GOT3 (cell line): ENCODE measurements around the gene LEFTY1.
"Not testable (repeated sequence)": the region's sequence is repeated elsewhere in the genome, so short reads cannot be mapped to it uniquely, and the experiment has no call there.

Source experiments
- DNase-seq: peaks from one replicate; lab custom pipeline; 2025; ENCODE audit warnings: mixed read lengths; lab: John Stamatoyannopoulos, UW

The LEFTY1 gene

DNA sequence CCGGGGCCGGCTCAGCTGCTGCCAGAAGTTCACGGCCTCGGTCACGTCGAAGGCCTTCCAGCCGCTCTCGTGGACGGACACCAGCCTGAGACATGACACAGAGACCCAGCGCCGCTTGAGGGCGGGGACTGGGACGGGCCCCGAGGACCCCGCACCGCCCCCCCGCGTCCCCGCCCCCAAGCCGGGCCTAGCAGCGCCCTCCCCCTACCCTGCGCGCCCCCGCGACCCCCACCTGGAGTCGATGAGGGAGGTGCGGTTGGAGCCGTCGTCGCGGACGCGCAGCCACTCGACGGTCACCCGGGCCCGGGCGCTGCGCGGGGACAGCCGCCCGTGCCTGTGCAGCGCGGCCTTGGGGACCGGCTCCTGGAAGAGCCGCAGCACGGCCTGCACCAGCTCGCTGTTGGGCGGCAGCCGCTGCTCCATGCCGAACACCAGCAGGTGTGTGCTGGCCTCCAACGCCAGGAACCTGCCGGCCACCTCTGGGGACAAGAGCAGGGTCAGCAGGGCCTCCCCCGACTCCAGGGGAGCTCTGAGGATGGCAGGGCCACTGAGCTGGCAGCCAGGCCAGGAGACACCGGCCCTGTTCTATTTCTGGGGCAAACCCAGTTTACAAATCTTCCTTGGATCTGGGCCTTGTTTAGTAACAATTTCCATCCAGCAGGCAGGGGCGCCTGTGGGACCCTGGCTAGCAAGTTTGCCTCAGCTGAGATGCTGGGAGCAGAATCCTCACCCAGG lies 1.2 kb downstream of the LEFTY1 start:
- DNase-seq, result not testable (repeated sequence)

DNA sequence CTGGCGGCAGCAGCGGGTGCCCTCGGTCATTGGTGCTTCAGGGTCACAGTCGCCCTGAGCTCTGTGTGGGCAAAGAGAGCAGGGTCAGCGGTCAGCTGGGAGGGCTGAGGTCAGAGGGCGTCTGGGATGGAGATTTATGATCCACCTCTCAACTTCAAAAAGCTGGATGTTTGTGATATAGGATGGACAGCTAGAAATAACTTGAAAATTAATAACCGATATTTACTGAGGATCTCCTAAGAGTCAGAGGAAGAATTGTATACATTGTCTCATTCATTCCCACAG lies 2.0 kb downstream of the LEFTY1 start:
- DNase-seq, result no peak

DNA sequence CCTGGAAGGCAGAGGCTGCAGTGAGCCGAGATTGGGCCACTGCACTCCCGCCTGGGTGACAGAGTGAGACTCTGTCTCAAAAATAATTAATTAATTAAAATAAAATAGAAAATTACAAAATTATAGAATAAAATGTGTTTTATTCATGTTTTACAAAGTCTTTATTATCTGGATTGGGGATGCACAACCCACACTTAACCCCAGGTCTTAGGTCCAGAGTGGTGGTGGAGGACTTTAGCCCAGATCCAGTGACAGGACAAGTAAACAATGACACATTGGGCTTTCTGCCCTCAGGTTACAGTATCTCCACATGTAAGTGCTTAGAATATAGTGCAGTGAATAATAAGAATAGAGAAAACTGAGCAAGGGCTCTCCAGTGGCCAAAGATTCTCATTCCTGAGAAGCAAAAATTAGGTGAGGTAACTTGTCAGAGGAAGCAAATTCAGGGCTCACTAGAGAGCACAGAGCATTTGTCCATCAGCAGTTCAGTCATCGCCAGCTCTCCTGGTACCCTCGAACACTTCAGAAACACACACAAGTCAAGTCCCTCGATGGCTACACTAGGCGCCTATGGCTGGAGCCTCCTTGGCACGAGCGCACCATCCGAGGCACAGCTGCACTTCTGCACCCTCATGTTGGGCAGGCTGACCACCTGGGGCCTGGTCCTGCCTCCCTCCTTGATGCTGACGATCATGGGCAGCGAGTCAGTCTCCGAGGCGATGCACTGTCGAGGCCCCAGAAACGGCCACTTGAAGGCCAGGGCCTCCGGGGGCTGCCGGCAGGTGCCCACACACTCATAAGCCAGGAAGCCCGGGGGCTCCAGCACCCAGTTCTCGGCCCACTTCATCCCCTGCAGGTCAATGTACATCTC lies 2.6 kb downstream of the LEFTY1 start:
- DNase-seq, result no peak

DNA sequence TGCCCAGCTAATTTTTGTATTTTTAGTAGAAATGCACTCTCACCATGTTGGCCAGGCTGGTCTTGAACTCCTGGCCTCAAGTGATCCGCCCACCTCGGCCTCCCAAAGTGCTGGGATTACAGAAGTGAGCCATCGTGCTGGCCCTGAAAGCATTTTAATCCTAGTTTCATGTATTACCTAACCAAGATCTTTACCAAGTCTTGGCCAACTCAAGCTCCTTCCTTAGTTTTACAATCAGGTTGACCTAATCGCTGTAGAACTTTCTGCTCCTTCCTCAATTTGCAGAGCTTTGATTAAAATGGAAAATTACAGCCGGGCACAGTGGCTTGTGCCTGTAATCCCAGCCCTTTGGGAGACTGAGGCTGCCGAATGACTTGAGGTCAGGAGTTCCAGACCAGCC lies 3.6 kb downstream of the LEFTY1 start:
- DNase-seq, result no peak

DNA sequence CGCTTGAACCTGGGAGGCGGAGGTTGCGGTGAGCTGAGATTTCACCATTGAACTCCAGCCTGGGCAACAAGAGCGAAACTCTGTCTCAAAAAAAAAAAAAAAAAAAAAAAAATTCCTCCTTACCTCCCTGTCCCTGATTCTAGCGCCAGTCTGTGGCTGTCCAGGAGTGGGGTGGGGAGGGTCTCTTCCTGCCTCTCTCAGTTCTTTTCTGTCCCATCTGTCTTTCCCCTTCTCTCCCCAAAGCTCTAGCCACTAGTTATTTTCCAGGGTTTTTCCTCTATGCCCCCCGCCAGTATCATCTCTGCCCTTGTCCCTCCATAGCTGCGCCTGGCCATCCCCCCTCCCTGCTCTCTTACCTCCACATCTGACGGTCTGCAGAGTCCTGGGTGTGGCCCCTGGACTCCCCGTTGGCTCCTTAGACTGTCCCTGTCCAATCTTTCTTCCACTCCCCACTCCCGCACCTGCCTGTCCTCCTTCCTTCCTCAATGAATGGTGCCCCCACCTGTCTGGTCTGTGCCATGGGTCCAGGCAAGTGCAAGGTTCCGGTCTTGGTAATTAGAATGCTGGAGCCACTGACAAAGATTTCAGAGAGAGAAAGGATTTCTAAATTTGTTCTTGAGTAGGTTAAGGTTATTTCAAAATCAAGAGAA lies 5.2 kb downstream of the LEFTY1 start:
- DNase-seq, result no peak

DNA sequence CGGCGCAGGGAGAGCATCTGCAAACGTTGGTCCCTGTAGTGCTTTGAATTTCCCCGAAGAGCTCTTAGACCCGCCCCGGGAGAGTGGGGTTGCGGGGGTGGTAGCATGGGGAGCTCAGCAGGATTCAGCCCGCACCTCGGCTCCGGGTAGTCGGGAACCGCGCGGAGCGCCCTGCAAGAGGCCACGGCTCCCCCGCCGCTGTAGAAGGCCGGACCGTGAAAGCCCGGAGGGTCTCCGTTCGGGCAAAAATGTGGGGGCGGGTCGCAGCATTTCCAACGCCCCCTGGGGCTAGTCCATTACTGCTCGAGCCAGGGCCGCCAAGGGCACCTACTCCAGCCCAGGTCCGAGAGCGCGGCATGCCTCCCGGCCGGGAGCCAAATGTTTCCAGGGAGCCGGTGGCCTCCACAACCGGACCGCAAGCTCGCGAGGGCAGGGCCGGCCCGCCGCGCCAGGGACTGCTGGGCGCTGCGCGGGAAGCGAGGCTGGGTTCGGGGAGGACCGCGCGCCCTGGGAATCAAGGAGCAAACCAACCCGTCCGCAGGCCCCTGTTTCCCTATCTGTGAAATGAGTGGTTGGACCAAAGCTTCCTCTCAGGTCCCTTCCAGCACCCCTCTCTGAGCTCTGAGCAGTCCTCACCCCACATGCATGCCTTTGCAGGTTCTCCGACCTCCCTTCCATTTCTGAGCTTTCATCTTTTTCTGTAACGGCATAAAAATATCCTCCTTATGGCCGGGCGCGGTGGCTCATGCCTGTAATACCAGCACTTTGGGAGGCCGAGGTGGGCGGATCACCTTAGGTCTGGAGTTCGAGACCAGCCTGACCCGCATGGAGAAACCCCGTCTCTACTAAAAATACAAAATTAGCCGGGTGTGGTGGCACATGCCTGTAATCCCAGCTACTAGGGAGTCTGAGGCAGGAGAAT lies 6.0 kb downstream of the LEFTY1 start:
- peak; percentile 65 for DNase-seq

DNA sequence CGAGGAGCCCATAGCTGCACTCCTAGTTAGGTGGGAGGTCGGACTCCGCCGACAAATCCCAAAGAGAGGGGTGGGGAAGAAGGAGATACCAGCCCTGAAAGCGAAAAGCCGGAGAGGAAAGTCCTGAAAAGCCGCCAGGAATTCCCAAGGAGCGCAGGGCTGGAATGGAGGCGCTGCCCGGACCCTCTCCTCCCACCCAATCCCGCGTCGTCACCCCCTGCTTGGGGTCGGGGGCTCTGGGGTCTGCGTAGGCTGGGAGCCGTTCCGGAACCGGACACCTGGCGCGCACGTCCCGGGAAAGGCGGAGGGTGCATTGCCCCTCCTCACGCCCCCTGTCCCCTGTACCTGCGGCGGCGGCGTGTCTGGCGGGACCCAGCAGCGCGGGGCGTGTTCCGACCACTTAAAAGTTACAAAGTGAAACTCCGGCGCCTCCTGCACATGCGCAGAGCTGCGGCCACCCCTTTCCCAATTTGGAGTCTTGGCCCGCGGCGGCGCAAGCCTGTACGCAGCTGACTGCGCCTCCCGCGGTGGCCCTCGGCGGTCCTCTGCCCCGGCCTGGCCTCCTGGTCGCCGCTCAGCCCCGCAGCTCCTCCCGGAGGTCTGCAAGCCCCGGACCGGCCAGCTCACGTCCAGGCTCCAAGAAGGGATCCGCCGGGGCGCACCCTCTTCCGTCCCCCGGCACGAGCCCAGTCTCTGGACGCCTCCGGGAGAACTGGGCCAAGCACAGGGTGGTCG lies 6.8 kb downstream of the LEFTY1 start, which contains the start of gene TMEM63A:
TMEM63A (minus strand) TSS at position 422 of the 735 bp plus-strand sequence. CDS start 4,800 bp downstream, outside the sequence.
- DNase-seq, result peak; percentile 65

DNA sequence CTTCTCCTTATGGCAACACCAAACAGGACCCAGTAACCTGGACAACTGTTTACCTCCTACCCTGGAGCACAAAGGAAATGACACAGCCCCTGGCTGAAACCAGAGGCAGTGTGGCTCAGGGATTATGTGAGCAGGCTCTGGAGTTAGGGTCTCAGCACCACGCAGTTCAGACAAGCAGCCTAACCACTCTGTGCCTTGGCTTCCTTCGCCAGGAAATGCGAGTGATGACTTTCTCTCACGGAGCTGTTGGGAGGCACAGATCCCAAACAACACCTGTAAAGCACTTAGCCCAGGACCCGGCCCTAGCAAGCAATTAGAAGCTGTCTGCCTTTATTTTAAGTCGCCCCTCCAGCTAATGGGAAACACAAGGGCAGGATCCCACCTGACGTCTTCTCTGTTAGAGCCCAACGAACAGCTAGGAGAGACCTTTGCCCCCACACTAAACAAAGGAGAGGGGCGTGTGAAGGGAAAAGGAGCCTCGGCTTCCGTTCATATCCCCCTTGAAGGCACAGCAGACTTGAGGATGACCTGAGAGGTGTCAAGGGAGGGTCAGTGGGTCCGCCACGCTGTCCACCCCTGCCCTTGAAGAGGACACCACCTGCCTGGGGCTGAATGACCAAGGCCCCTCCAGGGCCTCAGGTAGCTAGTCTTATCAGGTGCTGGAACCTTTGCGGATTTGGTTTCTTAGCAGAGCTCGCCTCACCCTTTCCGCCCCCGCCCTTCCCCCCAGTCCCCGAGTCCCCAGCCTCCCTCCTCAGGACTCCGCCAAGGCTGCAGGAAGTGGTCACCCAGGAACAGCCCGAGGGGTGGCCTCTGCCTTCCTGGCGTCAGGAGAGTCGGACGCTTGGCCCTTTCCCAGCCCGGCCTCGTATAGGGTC lies 7.6 kb downstream of the LEFTY1 start:
- no peak for DNase-seq

DNA sequence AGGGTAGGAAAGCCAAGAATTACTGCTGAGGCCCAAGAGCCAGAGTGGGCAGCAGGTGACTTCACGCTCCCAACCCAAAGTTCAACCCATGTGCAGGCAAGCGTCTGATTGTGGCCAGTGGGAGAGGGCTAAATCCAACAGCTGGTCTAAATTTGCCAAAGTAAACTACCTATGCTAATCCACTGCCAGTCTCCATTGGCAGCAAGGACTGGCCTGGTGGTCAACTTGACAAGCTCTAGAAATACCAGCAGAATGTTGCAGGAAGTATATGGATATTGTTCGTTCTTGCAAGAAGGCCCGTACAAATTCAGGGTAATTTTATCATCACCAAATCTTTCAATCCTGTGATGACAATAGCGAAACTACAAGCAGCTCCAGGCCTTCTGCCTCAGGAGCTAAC lies 8.3 kb downstream of the LEFTY1 start:
- DNase-seq, result no peak

DNA sequence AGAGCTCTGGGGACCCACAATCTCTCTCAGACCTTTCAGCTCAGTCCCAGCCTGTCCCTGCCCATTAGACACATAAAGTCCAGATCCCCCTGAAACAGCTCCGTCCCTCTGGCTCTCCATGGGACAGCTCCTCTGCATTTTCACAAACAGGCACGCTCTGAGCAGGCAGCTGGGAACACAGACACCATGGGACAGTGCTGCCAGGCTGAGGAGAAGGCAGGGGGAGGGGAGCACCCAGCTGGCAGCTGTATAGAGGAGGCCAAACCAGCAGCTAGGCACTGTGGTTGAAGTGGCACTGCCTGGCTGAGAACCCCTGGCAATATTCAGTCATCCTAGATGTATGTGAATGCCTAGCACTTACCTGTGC lies 8.7 kb downstream of the LEFTY1 start:
- DNase-seq, result no peak

DNA sequence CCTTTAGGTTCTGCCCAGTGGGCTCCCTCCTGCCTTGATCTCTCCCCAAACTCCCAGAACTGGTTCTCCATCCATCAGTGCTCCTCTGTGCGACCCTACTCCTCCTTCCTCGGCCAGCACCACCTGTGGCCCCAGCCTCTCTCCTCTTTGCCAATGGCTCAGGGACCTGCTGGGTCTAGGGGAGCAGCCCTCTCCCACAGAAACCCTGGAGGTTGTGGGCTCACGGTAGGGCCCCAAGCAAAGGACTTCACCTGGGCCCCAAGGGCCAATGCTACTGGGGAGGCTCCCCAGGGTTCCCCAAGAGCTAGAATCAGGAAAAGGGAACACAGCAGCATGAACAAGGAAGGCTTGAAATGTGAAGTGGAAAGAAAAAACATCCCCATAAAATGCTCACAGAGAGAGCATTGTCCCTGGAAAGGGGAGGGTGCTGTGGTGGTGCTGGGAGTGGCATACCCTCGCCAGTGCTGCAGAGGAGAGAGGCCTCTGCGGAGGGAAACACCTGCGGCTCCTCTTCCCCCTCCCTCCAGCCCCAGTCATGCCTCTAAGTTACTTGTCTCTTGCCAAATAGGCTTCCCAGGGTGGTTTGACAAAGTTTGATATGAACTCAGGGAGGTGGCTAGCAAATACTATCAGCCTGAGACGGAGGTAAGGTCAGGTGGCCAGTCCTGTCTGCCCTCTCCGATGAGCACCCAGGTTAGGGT lies 9.3 kb downstream of the LEFTY1 start:
- DNase-seq, result no peak

DNA sequence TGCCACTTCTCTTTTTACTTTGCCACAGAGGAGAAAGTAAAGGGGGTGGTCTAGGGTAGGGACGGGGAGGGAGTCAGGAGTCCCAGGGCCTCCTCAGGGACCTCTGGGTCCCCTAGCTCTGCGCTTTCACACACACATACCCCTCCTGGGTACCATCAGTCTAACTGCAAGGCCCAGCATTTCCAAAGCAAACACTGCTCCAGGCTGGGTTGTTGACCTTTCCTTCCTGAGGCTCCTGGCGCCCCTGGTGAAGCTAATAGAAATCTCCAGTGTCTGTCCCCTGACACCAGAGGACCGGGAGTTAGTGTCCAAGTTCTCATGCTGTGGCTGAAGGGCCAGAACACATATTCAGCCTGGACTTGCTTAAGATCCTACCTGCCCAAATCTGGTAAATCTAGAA lies 10.7 kb downstream of the LEFTY1 start:
- no peak for DNase-seq

DNA sequence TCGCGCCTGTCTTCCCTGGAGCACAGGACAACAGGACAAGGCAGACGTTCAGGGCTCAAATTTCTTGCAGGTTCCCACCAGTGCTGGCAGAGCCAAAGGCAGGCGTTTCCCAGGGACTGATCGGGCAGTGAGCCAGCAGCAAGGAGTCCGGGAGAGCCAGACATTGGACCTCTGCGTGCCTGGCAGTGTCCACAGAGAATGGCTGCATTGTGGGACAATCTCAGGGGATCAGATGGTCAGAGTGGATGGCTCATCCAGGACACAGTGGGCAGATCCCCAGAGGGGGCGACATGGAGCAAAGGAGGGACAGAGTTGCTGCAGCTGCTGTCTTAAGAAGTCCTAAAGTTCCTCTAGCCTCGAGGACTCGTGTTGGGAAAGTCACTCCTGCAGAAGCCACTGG lies 11.4 kb downstream of the LEFTY1 start:
- no peak for DNase-seq

DNA sequence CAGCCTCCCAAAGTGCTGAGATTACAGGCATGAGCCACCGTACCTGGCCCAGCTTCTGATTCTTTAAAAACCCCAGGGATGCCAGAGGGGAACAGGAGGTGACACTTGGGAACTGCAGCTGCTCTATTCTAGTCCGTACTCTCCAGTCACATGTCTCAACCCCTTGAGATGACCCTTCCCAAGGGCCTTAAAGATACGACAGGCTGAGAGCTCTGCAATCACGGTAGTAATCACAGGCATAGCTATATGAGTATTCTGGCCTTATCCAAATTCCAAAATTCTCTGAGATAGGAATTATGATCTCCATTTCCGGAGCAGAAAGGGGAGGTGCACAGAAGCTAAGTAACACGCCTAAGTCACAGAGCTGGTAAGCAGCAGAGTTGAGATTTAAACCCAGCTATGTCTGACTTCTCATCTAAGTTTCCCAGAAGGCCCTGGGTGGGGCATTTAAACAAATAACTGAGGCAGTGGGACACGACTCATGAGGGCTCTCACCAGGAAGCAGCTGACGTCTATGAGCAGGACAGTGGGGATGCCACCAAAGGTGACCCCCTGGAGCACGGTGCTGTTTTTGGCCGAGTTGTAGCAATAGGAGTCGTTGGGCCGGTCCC lies 11.9 kb downstream of the LEFTY1 start:
- no peak for DNase-seq

DNA sequence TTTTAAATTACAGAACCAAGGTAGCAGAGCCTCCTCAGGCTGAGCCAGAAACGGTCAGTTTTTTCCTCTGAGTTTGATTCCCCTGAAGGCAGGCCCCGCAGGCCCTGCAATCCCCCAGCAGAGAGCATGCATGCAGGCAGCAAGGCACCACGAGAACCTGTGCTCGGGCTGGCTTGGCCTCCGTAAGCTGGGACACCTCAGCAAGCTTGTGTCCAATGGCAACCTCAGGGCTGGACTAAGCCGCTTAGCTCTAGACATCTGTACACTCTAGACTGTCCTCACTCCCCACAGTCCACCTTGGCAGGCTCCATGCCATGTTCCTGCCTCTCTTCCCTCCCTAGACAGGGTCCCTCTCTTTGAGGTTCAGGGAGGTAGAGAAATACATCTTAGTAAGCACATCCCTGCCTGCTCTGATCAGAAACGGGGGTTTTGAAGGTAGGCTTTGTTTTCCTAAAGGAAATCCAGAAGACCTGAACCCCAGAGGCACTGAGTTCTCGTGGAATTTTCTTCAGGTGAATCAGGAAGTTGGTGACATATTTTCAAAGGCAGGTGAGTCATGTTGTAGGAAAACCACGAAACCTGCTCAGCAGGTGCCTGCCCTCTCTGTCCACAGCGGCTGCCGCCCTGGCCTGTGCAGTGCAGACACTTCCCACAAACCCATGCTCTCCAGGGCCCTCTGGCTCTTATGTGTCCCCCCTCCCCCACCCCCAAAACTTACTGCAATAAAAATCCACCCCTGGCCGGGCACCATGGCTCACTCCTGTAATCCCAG lies 13.7 kb downstream of the LEFTY1 start:
- DNase-seq, result no peak

DNA sequence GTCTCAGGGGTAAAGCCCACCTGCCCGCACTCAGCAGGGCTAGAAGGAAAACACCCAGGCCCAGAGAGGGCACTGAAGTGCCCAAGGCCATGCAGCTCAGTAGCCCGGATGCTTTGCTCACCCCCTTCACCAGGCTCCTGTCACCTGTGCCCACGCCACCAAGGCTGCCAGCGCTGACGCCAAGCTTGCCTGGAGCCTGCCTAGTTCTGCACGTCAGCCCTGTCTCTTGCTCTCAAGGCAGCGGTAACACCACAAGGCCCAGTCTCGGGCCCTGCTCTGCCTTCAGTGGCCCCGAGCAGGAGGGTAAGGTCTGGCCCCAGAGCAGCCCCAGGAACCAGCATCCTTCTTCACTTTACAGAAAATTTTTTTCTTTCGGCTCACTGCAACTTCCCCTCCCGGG lies 14.5 kb downstream of the LEFTY1 start:
- no peak for DNase-seq

DNA sequence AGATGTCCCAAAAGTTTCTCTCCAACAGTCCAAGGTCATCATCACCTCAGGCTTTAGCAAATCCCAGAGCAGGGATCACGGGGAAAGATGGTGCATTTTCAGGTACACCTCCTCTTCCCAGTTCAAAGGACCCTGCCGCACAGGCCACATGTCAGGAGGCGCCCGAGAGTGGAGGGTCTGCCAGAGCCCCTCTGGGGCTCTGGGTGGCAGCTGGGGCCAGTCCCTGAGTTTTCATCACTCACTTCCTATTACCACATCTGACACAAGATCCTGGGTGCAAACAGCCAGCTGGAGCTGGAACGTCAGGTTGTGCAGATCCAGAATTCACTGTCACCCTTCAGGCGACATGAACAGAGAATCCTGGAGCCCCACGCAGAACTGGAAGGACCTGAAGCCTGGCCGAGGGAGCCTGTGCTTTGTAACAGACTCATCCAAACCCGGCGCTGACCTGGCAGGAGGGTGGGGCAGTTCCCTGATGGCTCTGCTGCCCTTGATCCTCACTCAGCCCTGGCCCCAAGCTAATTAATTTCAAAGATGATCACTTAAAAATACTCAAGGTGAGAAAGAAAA lies 15.6 kb downstream of the LEFTY1 start:
- DNase-seq, result no peak

DNA sequence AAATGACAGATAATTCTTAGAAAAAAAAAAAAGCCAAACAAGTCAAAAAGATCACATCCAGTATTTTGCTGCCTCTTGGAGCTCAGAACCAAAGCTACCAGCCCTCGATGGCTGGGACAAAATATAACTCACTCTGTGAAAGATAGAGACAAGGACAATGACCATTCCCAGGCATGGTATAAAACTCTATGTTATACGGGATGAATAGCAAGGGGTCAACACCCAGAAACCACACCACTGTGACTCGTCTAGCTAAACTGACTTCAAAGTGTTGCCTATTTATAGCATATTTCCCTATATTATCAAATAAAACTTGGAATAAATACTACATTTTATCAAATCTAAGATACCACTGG lies 16.9 kb downstream of the LEFTY1 start:
- DNase-seq, result no peak
